GM12872 (cell line): ENCODE measurements around the gene TMEM132D.

Experiments
- CTCF ChIP-seq: IDR thresholded peaks from 3 replicates; pipeline ENCODE4 v1.5.1; 2011; ENCODE audit warnings: low read depth, mild to moderate bottlenecking, low read length, moderate library complexity; ENCODE audit not compliant: insufficient read depth

TMEM132D gene

GRCh38 chr12:129163861-129164260, 740.0 kb downstream of the TMEM132D start:
- no peak for TF ChIP-seq CTCF

GRCh38 chr12:129163461-129163860, 740.4 kb downstream of the TMEM132D start:
- TF ChIP-seq CTCF = no peak

GRCh38 chr12:129162805-129163204, 741.0 kb downstream of the TMEM132D start:
- TF ChIP-seq CTCF = no peak

- TF ChIP-seq CTCF = no peak
These were observed 742.3 kb downstream of the TMEM132D start for GRCh38 chr12:129161511-129161910.

- TF ChIP-seq CTCF = no peak
These were observed 743.5 kb downstream of the TMEM132D start for GRCh38 chr12:129160282-129160681.

GRCh38 chr12:129152351-129153104, 751.3 kb downstream of the TMEM132D start:
- TF ChIP-seq CTCF = no peak

GRCh38 chr12:129150721-129151120, 753.1 kb downstream of the TMEM132D start:
- no peak for TF ChIP-seq CTCF
